A549 (cell line): ENCODE data around the gene PPM1H.

Experiments used
- ATOH8 ChIP-seq: fragments of 250-450 bp; sonication (Bioruptor Pico); IDR thresholded peaks from 2 replicates; pipeline ENCODE4 v1.5.0; 2020; ENCODE audit warnings: low read depth, mild to moderate bottlenecking, moderate library complexity
- BCL3 ChIP-seq: fragments of >200 bp; sonication (Bioruptor Twin); formaldehyde crosslinking; IDR thresholded peaks from 3 replicates; pipeline ENCODE4 v1.6.1; 2016
- PHF8 ChIP-seq: fragments of 200-600 bp; sonication (generic); IDR thresholded peaks from 2 replicates; pipeline ENCODE4 v1.6.1; 2016; ENCODE audit warnings: low read depth, mild to moderate bottlenecking, antibody characterized with exemption, moderate library complexity, borderline replicate concordance
- POLR2A ChIP-seq: IDR thresholded peaks from 2 replicates; pipeline ENCODE4 v1.6.1; 2012; ENCODE audit warnings: mild to moderate bottlenecking, low read length
- TP53 ChIP-seq: fragments of 250-450 bp; sonication (Bioruptor Pico); IDR thresholded peaks from 2 replicates; pipeline ENCODE4 v1.5.0; 2021; ENCODE audit warnings: mild to moderate bottlenecking, moderate library complexity
- TF ChIP-seq, protein P1 (sequence below): fragments of >200 bp; sonication (Bioruptor Twin); formaldehyde crosslinking; IDR thresholded peaks from 3 replicates; pipeline ENCODE4 v1.5.1; 2016

- TF ChIP-seq, protein P1, sequence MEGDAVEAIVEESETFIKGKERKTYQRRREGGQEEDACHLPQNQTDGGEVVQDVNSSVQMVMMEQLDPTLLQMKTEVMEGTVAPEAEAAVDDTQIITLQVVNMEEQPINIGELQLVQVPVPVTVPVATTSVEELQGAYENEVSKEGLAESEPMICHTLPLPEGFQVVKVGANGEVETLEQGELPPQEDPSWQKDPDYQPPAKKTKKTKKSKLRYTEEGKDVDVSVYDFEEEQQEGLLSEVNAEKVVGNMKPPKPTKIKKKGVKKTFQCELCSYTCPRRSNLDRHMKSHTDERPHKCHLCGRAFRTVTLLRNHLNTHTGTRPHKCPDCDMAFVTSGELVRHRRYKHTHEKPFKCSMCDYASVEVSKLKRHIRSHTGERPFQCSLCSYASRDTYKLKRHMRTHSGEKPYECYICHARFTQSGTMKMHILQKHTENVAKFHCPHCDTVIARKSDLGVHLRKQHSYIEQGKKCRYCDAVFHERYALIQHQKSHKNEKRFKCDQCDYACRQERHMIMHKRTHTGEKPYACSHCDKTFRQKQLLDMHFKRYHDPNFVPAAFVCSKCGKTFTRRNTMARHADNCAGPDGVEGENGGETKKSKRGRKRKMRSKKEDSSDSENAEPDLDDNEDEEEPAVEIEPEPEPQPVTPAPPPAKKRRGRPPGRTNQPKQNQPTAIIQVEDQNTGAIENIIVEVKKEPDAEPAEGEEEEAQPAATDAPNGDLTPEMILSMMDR: peak; percentile 41
- TF ChIP-seq PHF8: peak; percentile 39
- TF ChIP-seq TP53 (CRISPR knock-in tag): no peak
- TF ChIP-seq BCL3: no peak; the same call in 2 of the 3 replicates
- peak; percentile 68 for TF ChIP-seq POLR2A
- TF ChIP-seq ATOH8: no peak
Measured at GRCh38 chr12:62603061-62603810, 331.7 kb downstream of the PPM1H start.
